Panc1 (cell line): ENCODE data around the gene MED12L. TPM values are rescaled to one million over a fixed set of nuclear protein-coding genes. Genes with fewer than 3 reads are reported as not detected.

Experiments
- ATAC-seq: fragments of 200-7000 bp; cut with Tn5 transposase; 2 replicates; pipeline ENCODE4 v1.9.1; 2020; ENCODE audit warnings: mild to moderate bottlenecking, moderate library complexity
- BruUV-seq: library from RNA; stranded (reverse); fragments of 400-500 nt; replicated peaks from 2 replicates; lab custom pipeline; 2021; lab: Mats Ljungman, UMichigan
- CTCF ChIA-PET: fragments of 300-600 bp; sonication (Branson Sonifier 250); formaldehyde crosslinking; loops from one replicate; lab custom pipeline; 2022; ENCODE audit warnings: antibody characterized with exemption; lab: Charles Lee
- POLR2A ChIA-PET: fragments of 300-600 bp; sonication (Branson Sonifier 250); formaldehyde crosslinking; loops from one replicate; lab custom pipeline; 2022; ENCODE audit warnings: antibody characterized with exemption; lab: Charles Lee
- DNase-seq: peaks from one replicate; pipeline ENCODE4 v3.0.0-alpha.2; 2010; ENCODE audit warnings: low read depth, low spot score
- H3K27ac ChIP-seq: 2 replicates; pipeline ENCODE4 v1.5.1; 2011; ENCODE audit warnings: mild to moderate bottlenecking, low read length, inconsistent platforms
- H3K27me3 ChIP-seq: fragments of 200-500 bp; sonication (Bioruptor generic); 2 replicates; pipeline ENCODE4 v1.6.0; 2014; ENCODE audit warnings: low read length, inconsistent platforms; ENCODE audit not compliant: control insufficient read depth, insufficient read depth
- H3K36me3 ChIP-seq: fragments of 200-500 bp; sonication (Bioruptor generic); 2 replicates; pipeline ENCODE4 v1.5.1; 2014; ENCODE audit warnings: inconsistent platforms, mild to moderate bottlenecking, low read length, moderate library complexity; ENCODE audit not compliant: control insufficient read depth, insufficient read depth
- H3K4me1 ChIP-seq: 2 replicates; pipeline ENCODE4 v1.5.1; 2011; ENCODE audit warnings: inconsistent platforms, mild to moderate bottlenecking, low read length, moderate library complexity; ENCODE audit not compliant: control insufficient read depth, insufficient read depth
- H3K4me3 ChIP-seq, 2 experiments: 2 replicates each; pipeline ENCODE4 v1.5.1; 2011 to 2012; ENCODE audit warnings: low read depth in 2 of 2, low read length in 2 of 2, mild to moderate bottlenecking in 2 of 2, inconsistent platforms in 1 of 2, moderate library complexity in 1 of 2
- H3K9me3 ChIP-seq: fragments of 200-500 bp; sonication (Bioruptor generic); 2 replicates; pipeline ENCODE4 v1.5.1; 2014; ENCODE audit warnings: low read depth, mild to moderate bottlenecking, inconsistent platforms, low read length, moderate library complexity; ENCODE audit not compliant: control insufficient read depth, insufficient read depth
- CTCF ChIP-seq: fragments of 450-650 bp; IDR thresholded peaks from 2 replicates; pipeline ENCODE4 v1.5.1; 2017; ENCODE audit warnings: mild to moderate bottlenecking
- POLR2AphosphoS5 ChIP-seq: IDR thresholded peaks from 2 replicates; pipeline ENCODE4 v1.6.1; 2012; ENCODE audit warnings: mild to moderate bottlenecking, low read depth, low read length, moderate library complexity
- REST ChIP-seq, 2 experiments: IDR thresholded peaks; 2 replicates each; pipeline ENCODE4 v1.6.1; 2011 to 2012; ENCODE audit warnings: low read depth in 2 of 2, control low read depth in 1 of 2, low read length in 1 of 2, mild to moderate bottlenecking in 1 of 2, moderate library complexity in 1 of 2; ENCODE audit not compliant: insufficient read depth in 1 of 2
- SIN3A ChIP-seq: IDR thresholded peaks from 2 replicates; pipeline ENCODE4 v1.6.1; 2012; ENCODE audit warnings: low read depth, mild to moderate bottlenecking, low read length, moderate library complexity, borderline replicate concordance; ENCODE audit not compliant: insufficient read depth
- TCF7L2 ChIP-seq: IDR thresholded peaks from 2 replicates; pipeline ENCODE4 v1.6.1; 2011; ENCODE audit warnings: mild to moderate bottlenecking, low read depth, low read length, inconsistent platforms
- in situ Hi-C: cut with HindIII; loops from 2 replicates; pipeline ENCODE4 v1.10.0; 2016; ENCODE audit warnings: low sequenced_read_pairs, low pct_unique_long_range_greater_than_20kb
- intact Hi-C: fragments of 100-400 bp; cut with micrococcal nuclease; formaldehyde crosslinking; loops from one replicate; pipeline ENCODE4 v1.10.0; 2022; ENCODE audit not compliant: unreplicated experiment
- total RNA-seq: library from RNA; stranded (reverse); gene quantifications from one replicate; pipeline ENCODE4 v1.2.1, GENCODE V29; 2021; ENCODE audit not compliant: unreplicated experiment

The MED12L gene
- total RNA-seq, 1 experiment from 2014 or later = 2.8 TPM

- intact Hi-C loops (loop anchor here (10.0 kb wide), 1 partner anchor 608 kb away; no protein-coding TSS in a partner anchor), in situ Hi-C loops (no loop called here)
- H3K4me1 ChIP-seq = peaks cover 7% of the 10 kb centered on the region; the same call in 1 of the 2 replicates
- H3K27me3 ChIP-seq = peaks cover 12% of the 10 kb centered on the region; the same call in 1 of the 2 replicates
- ATAC-seq (no peak), DNase-seq (no peak)
- H3K9me3 ChIP-seq = no peaks in the 10 kb centered on the region
- TF ChIP-seq SIN3A (no peak), CTCF (no peak), REST (IDR thresholded peaks at IDR 0.05; ENCODE audit: insufficient read depth in 1 of 2, low read depth in 2 of 2, low read length in 1 of 2) (no peak)
- ChIA-PET POLR2A (no interaction called here), CTCF (no interaction called here)
- H3K27ac ChIP-seq = no peak overlapping the region
- H3K36me3 ChIP-seq = no peaks in the 10 kb centered on the region
- BruUV-seq = no TSS peak
- H3K4me3 ChIP-seq = no peak overlapping the region
Observed at GRCh38 chr3:151142929-151143328, 57.5 kb downstream of the MED12L start.

- Histone ChIP-seq H3K27ac (no peak overlapping the region), H3K36me3 (no peaks in the 10 kb centered on the region), H3K4me1 (peaks cover 7% of the 10 kb centered on the region; the same call in 1 of the 2 replicates), H3K4me3 (no peak overlapping the region), H3K27me3 (peaks cover 14% of the 10 kb centered on the region; the same call in 1 of the 2 replicates), H3K9me3 (no peaks in the 10 kb centered on the region)
- TF ChIP-seq CTCF = no peak
- no peak for TF ChIP-seq TCF7L2
- no peak for TF ChIP-seq POLR2AphosphoS5
- no peak for TF ChIP-seq SIN3A
- TF ChIP-seq REST (IDR thresholded peaks at IDR 0.05; ENCODE audit: insufficient read depth in 1 of 2, low read depth in 2 of 2, low read length in 1 of 2) = no peak
- in situ Hi-C loops = no loop called here
- BruUV-seq = no TSS peak
- ChIA-PET POLR2A (no interaction called here), CTCF (no interaction called here)
- intact Hi-C loops = loop anchor here (10.0 kb wide), 1 partner anchor 609 kb away; no protein-coding TSS in a partner anchor
- ATAC-seq (no peak), DNase-seq (no peak)
Observed at GRCh38 chr3:151144016-151144415, 58.6 kb downstream of the MED12L start.
